SK-N-SH treated with all-trans-retinoic acid at 6 μM for 48 hours (cell line): ENCODE measurements around the gene PDS5B.

ENCODE experiments used
- ATAC-seq: fragments of 200-7000 bp; cut with Tn5 transposase; 3 replicates; pipeline ENCODE4 v1.9.1; 2020; ENCODE audit warnings: mild to moderate bottlenecking, moderate library complexity
- ARNTL ChIP-seq: fragments of 450-650 bp; formaldehyde crosslinking; IDR thresholded peaks from 2 replicates; pipeline ENCODE4 v1.5.0; 2020; ENCODE audit warnings: low read depth, mild to moderate bottlenecking, moderate library complexity, borderline replicate concordance
- BACH2 ChIP-seq: fragments of 250-450 bp; sonication (Bioruptor Pico); IDR thresholded peaks from 2 replicates; pipeline ENCODE4 v1.9.0; 2021; ENCODE audit warnings: mild to moderate bottlenecking, borderline replicate concordance
- CSDC2 ChIP-seq: fragments of 250-450 bp; sonication (Bioruptor Pico); IDR thresholded peaks from 2 replicates; pipeline ENCODE4 v1.5.0; 2020; ENCODE audit warnings: mild to moderate bottlenecking, moderate library complexity
- GLIS3 ChIP-seq: fragments of 250-450 bp; sonication (Bioruptor Pico); IDR thresholded peaks from 2 replicates; pipeline ENCODE4 v1.5.0; 2020; ENCODE audit warnings: mild to moderate bottlenecking, moderate library complexity
- ISL1 ChIP-seq: fragments of 250-450 bp; sonication (Bioruptor Pico); IDR thresholded peaks from 2 replicates; pipeline ENCODE4 v2.1.2; 2022; ENCODE audit warnings: mild to moderate bottlenecking, moderate library complexity
- PPARA ChIP-seq: fragments of 250-450 bp; sonication (Bioruptor Pico); IDR thresholded peaks from 2 replicates; pipeline ENCODE4 v1.5.0; 2020; ENCODE audit warnings: mild to moderate bottlenecking, borderline replicate concordance
- RARB ChIP-seq: fragments of 250-450 bp; sonication (Bioruptor Pico); IDR thresholded peaks from 2 replicates; pipeline ENCODE4 v1.8.0; 2021; ENCODE audit warnings: mild to moderate bottlenecking, moderate library complexity
- SNAI2 ChIP-seq: fragments of 250-450 bp; sonication (Bioruptor Pico); IDR thresholded peaks from 2 replicates; pipeline ENCODE4 v1.5.0; 2020; ENCODE audit warnings: mild to moderate bottlenecking, moderate library complexity
- TCF4 ChIP-seq: fragments of 250-450 bp; sonication (Bioruptor Pico); IDR thresholded peaks from 2 replicates; pipeline ENCODE4 v1.8.0; 2021; ENCODE audit warnings: mild to moderate bottlenecking, moderate library complexity, borderline replicate concordance
- TOX ChIP-seq: fragments of 250-450 bp; sonication (Bioruptor Pico); IDR thresholded peaks from 2 replicates; pipeline ENCODE4 v1.8.0; 2021; ENCODE audit warnings: mild to moderate bottlenecking, moderate library complexity, borderline replicate concordance
- ZFP3 ChIP-seq: fragments of 250-450 bp; sonication (Bioruptor Pico); IDR thresholded peaks from 2 replicates; pipeline ENCODE4 v1.5.0; 2020; ENCODE audit warnings: mild to moderate bottlenecking, moderate library complexity
- ZFP30 ChIP-seq: fragments of 450-650 bp; formaldehyde crosslinking; IDR thresholded peaks from 2 replicates; pipeline ENCODE4 v1.5.0; 2022; ENCODE audit warnings: mild to moderate bottlenecking, moderate library complexity
- ZNF70 ChIP-seq: fragments of 450-650 bp; formaldehyde crosslinking; IDR thresholded peaks from 2 replicates; pipeline ENCODE4 v1.5.0; 2020; ENCODE audit warnings: mild to moderate bottlenecking, moderate library complexity
- ZNF8 ChIP-seq: fragments of 450-650 bp; formaldehyde crosslinking; IDR thresholded peaks from 2 replicates; pipeline ENCODE4 v1.5.0; 2020; ENCODE audit warnings: mild to moderate bottlenecking, moderate library complexity
- TF ChIP-seq, protein P1 (sequence below): fragments of 250-450 bp; sonication (Bioruptor Pico); IDR thresholded peaks from 2 replicates; pipeline ENCODE4 v1.8.0; 2020; ENCODE audit warnings: mild to moderate bottlenecking, moderate library complexity, borderline replicate concordance
- TF ChIP-seq, protein P2 (sequence below): fragments of 250-450 bp; sonication (Bioruptor Pico); IDR thresholded peaks from 2 replicates; pipeline ENCODE4 v1.5.0; 2020; ENCODE audit warnings: mild to moderate bottlenecking, moderate library complexity
- TF ChIP-seq, protein P3 (sequence below): fragments of 250-450 bp; sonication (Bioruptor Pico); IDR thresholded peaks from 2 replicates; pipeline ENCODE4 v1.8.0; 2021; ENCODE audit warnings: low read depth, mild to moderate bottlenecking, moderate library complexity, borderline replicate concordance
- TF ChIP-seq, protein P4 (sequence below): fragments of 250-450 bp; sonication (Bioruptor Pico); IDR thresholded peaks from 2 replicates; pipeline ENCODE4 v1.5.1; 2021; ENCODE audit warnings: mild to moderate bottlenecking, moderate library complexity

Gene PDS5B

DNA sequence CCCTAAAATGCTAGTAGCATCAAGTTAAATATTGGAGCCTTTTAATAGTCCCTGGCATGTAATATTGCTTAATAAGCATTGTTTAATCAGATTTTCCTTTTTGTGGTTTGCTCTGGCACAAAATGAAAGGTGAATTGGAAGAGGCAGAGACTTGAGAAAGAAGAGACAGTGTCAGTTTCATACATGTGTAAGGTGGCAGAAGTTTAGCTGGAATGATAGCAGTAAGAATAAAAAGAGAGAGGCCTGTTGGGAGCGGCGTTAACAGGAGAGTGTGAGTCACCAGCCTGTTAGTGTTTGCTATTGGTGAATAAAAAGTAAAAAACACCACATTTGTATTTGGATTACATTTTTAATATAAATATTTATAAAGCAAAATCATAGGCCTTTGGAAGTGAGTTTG, 145.3 kb downstream of the PDS5B start:
- 0 out of 3 replicates have a peak, but pooled peaks have one; percentile 40 for ATAC-seq
- TF ChIP-seq GLIS3 (CRISPR knock-in tag) (no peak), ISL1 (0 out of 2 replicates have a peak, but pooled peaks have one; percentile 14)

DNA sequence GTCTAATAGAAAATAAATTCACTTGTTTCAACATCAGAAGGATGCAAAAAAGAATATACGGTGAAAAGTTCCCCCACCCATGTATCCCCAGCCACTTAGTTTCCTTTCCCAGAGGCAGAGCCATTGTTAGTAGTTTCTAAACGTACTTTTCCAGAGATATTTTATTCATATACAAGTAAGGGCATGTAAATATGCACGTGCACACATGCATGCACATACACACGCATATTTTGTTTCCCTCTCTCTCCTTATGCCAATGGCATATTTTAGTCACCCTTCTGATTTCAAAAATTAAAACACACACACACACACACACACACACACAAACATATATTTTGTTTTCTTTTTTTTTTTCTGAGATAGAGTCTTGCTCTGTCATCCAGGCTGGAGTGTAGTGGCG, 147.4 kb downstream of the PDS5B start:
- ATAC-seq: no peak
- TF ChIP-seq, protein P1, sequence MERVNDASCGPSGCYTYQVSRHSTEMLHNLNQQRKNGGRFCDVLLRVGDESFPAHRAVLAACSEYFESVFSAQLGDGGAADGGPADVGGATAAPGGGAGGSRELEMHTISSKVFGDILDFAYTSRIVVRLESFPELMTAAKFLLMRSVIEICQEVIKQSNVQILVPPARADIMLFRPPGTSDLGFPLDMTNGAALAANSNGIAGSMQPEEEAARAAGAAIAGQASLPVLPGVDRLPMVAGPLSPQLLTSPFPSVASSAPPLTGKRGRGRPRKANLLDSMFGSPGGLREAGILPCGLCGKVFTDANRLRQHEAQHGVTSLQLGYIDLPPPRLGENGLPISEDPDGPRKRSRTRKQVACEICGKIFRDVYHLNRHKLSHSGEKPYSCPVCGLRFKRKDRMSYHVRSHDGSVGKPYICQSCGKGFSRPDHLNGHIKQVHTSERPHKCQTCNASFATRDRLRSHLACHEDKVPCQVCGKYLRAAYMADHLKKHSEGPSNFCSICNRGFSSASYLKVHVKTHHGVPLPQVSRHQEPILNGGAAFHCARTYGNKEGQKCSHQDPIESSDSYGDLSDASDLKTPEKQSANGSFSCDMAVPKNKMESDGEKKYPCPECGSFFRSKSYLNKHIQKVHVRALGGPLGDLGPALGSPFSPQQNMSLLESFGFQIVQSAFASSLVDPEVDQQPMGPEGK: no peak
- TF ChIP-seq, all 23 proteins: peak for 0

DNA sequence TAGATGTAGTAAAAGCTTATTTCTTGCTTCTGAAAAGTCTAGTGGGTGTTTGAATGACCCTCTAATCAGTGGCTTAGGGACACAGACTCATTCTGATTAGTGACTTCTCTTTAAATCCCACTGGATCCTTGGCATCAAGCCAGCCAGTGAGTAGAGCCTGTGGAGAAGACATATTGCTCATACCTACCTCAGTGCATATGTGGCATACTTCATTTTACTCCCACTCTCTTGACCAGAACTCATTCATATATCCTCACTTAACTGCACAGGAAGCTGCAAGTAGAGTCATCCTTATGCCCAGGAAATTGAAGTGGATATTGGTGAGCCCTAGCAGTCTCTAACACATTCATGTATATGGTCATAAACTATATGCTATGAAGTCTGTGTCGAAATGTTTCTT, 148.3 kb downstream of the PDS5B start:
- no peak for ATAC-seq

DNA sequence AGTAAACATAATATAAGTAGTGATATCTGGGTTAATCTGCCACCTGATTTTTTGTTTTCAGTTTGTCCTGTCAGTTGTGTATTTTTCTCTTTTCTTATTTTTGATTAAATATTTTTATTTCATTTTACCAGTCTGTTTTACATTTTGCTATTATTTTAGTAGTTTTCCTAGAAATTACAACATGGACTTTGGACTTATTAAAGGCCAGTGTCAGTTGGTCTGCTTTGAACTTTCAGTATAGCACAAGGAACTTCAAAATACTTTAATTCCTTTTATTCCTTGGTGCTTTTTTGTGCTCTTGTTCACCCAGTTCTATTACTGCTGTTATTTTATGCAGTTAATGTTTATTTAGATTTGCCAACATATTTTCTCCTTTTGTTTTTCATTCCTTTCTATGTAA, 149.6 kb downstream of the PDS5B start:
- TF ChIP-seq ARNTL (CRISPR knock-in tag): no peak
- no peak for TF ChIP-seq ZNF70 (CRISPR knock-in tag)
- TF ChIP-seq RARB (CRISPR knock-in tag): no peak
- no peak for TF ChIP-seq GLIS3 (CRISPR knock-in tag)
- no peak for TF ChIP-seq TOX (CRISPR knock-in tag)
- no peak for TF ChIP-seq PPARA
- no peak for TF ChIP-seq ZFP30 (CRISPR knock-in tag)
- TF ChIP-seq BACH2 (CRISPR knock-in tag): no peak
- no peak for TF ChIP-seq CSDC2
- TF ChIP-seq, protein P2, sequence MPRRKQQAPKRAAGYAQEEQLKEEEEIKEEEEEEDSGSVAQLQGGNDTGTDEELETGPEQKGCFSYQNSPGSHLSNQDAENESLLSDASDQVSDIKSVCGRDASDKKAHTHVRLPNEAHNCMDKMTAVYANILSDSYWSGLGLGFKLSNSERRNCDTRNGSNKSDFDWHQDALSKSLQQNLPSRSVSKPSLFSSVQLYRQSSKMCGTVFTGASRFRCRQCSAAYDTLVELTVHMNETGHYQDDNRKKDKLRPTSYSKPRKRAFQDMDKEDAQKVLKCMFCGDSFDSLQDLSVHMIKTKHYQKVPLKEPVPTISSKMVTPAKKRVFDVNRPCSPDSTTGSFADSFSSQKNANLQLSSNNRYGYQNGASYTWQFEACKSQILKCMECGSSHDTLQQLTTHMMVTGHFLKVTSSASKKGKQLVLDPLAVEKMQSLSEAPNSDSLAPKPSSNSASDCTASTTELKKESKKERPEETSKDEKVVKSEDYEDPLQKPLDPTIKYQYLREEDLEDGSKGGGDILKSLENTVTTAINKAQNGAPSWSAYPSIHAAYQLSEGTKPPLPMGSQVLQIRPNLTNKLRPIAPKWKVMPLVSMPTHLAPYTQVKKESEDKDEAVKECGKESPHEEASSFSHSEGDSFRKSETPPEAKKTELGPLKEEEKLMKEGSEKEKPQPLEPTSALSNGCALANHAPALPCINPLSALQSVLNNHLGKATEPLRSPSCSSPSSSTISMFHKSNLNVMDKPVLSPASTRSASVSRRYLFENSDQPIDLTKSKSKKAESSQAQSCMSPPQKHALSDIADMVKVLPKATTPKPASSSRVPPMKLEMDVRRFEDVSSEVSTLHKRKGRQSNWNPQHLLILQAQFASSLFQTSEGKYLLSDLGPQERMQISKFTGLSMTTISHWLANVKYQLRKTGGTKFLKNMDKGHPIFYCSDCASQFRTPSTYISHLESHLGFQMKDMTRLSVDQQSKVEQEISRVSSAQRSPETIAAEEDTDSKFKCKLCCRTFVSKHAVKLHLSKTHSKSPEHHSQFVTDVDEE (CRISPR knock-in tag): no peak
- TF ChIP-seq, protein P3, sequence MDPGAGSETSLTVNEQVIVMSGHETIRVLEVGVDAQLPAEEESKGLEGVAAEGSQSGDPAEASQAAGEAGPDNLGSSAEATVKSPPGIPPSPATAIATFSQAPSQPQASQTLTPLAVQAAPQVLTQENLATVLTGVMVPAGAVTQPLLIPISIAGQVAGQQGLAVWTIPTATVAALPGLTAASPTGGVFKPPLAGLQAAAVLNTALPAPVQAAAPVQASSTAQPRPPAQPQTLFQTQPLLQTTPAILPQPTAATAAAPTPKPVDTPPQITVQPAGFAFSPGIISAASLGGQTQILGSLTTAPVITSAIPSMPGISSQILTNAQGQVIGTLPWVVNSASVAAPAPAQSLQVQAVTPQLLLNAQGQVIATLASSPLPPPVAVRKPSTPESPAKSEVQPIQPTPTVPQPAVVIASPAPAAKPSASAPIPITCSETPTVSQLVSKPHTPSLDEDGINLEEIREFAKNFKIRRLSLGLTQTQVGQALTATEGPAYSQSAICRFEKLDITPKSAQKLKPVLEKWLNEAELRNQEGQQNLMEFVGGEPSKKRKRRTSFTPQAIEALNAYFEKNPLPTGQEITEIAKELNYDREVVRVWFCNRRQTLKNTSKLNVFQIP: no peak
- TF ChIP-seq, protein P4, sequence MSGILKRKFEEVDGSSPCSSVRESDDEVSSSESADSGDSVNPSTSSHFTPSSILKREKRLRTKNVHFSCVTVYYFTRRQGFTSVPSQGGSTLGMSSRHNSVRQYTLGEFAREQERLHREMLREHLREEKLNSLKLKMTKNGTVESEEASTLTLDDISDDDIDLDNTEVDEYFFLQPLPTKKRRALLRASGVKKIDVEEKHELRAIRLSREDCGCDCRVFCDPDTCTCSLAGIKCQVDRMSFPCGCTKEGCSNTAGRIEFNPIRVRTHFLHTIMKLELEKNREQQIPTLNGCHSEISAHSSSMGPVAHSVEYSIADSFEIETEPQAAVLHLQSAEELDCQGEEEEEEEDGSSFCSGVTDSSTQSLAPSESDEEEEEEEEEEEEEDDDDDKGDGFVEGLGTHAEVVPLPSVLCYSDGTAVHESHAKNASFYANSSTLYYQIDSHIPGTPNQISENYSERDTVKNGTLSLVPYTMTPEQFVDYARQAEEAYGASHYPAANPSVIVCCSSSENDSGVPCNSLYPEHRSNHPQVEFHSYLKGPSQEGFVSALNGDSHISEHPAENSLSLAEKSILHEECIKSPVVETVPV (CRISPR knock-in tag): no peak
- no peak for TF ChIP-seq ZNF8
- no peak for ATAC-seq

More for the DNA sequence above, 148.3 kb downstream of the PDS5B start:
- no peak for TF ChIP-seq SNAI2 (CRISPR knock-in tag)

DNA sequence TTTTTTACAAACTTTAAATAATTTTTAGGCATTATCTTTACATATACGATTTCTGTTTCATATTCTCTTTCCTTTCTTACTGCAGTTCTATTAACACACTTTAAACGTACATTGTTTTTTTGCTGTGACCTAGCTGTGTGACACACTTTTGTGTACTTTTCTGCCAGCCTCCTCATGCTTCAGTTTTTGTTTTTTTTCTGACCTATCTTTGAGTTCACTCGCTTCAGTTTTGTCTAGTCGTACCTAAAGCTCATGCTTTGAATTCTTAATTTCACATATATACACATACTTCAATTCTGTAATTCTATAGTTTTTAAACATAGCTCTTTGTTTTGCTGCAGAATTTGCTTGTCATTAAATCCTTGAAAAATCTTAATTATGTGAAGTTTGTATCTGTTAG, 150.4 kb downstream of the PDS5B start:
- ATAC-seq: no peak
- TF ChIP-seq ARNTL (CRISPR knock-in tag): no peak
- TF ChIP-seq ZFP30 (CRISPR knock-in tag): no peak
- TF ChIP-seq, protein P2 (CRISPR knock-in tag): no peak
- no peak for TF ChIP-seq TOX (CRISPR knock-in tag)
- TF ChIP-seq, protein P1: no peak
- no peak for TF ChIP-seq GLIS3 (CRISPR knock-in tag)
- TF ChIP-seq BACH2 (CRISPR knock-in tag): no peak
- no peak for TF ChIP-seq ZFP3 (CRISPR knock-in tag)
- TF ChIP-seq TCF4: no peak
